Mesothelial cell of epicardium (in vitro differentiated cells): Measurements from ENCODE around the gene POLN. TPM values are rescaled to one million over a fixed set of nuclear protein-coding genes. Genes with fewer than 3 reads are reported as not detected.

Experiments used
- DNase-seq, 2 experiments: peaks; one replicate each; pipeline ENCODE4 v3.0.0; 2021; ENCODE audit warnings: low spot score in 2 of 2; ENCODE audit not compliant: unreplicated experiment in 2 of 2
- H3K27ac Mint-ChIP-seq: 2 replicates; pipeline ENCODE4 v1.8.0; 2021; ENCODE audit warnings: mixed read lengths
- H3K27me3 Mint-ChIP-seq: 2 replicates; pipeline ENCODE4 v1.8.0; 2021; ENCODE audit warnings: low read depth, mixed read lengths
- H3K36me3 Mint-ChIP-seq: 2 replicates; pipeline ENCODE4 v1.8.0; 2021; ENCODE audit warnings: mixed read lengths
- H3K4me1 Mint-ChIP-seq: 2 replicates; pipeline ENCODE4 v1.8.0; 2021; ENCODE audit warnings: mixed read lengths
- H3K4me3 Mint-ChIP-seq: 2 replicates; pipeline ENCODE4 v1.8.0; 2021; ENCODE audit warnings: mild to moderate bottlenecking, moderate library complexity, mixed read lengths
- H3K9me3 Mint-ChIP-seq: 2 replicates; pipeline ENCODE4 v1.8.0; 2021; ENCODE audit warnings: mixed read lengths
- CTCF ChIP-seq: fragments of 200-600 bp; sonication (generic); IDR thresholded peaks from one replicate; pipeline ENCODE4 v1.5.0; 2021; ENCODE audit warnings: antibody characterized with exemption; ENCODE audit not compliant: unreplicated experiment
- total RNA-seq: library from RNA; stranded (reverse); gene quantifications from 3 replicates; pipeline ENCODE4 v1.2.1, GENCODE V29; 2021

The POLN gene
- total RNA-seq, 1 donor from 2014 or later: 5.8 TPM

GRCh38 chr4:2256156-2256731 is 14.3 kb upstream of the POLN start:
- peak; percentile 15 to 29 for DNase-seq
- Mint-ChIP-seq H3K36me3 (peaks cover 12% of the 10 kb centered on the region), H3K27me3 (no peaks in the 10 kb centered on the region), H3K4me1 (peaks cover 19% of the 10 kb centered on the region), H3K4me3 (no peak overlapping the region), H3K9me3 (no peaks in the 10 kb centered on the region), H3K27ac (peak overlapping the region; percentile 21)
- no peak for TF ChIP-seq CTCF

- Mint-ChIP-seq H3K4me3 (no peak overlapping the region), H3K27me3 (no peaks in the 10 kb centered on the region), H3K4me1 (peaks cover 19% of the 10 kb centered on the region), H3K27ac (peak overlapping the region; percentile 21), H3K36me3 (peaks cover 12% of the 10 kb centered on the region), H3K9me3 (no peaks in the 10 kb centered on the region)
- peak; percentile 13 to 43 for DNase-seq
- TF ChIP-seq CTCF: no peak
Observed at GRCh38 chr4:2255501-2256155, 13.7 kb upstream of the POLN start.

- Mint-ChIP-seq H3K27ac (peak overlapping the region; percentile 86), H3K36me3 (peaks cover 12% of the 10 kb centered on the region), H3K27me3 (no peaks in the 10 kb centered on the region), H3K4me3 (no peak overlapping the region), H3K4me1 (peaks cover 15% of the 10 kb centered on the region), H3K9me3 (no peaks in the 10 kb centered on the region)
- no peak for TF ChIP-seq CTCF
- DNase-seq: peak; percentile 8 to 32
Observed at GRCh38 chr4:2254665-2255500, 13.0 kb upstream of the POLN start.

GRCh38 chr4:2253160-2254084 is 11.5 kb upstream of the POLN start:
- DNase-seq: peak in 1 of 2 experiments; percentile 15
- Mint-ChIP-seq H3K4me3 (no peak overlapping the region), H3K4me1 (peaks cover 15% of the 10 kb centered on the region), H3K27me3 (no peaks in the 10 kb centered on the region), H3K36me3 (peaks cover 12% of the 10 kb centered on the region), H3K9me3 (no peaks in the 10 kb centered on the region), H3K27ac (peak overlapping the region; percentile 27)
- TF ChIP-seq CTCF: no peak

GRCh38 chr4:2252530-2253091 is 10.7 kb upstream of the POLN start:
- DNase-seq: peak in 1 of 2 experiments; percentile 11
- Mint-ChIP-seq H3K4me3 (no peak overlapping the region), H3K36me3 (peaks cover 12% of the 10 kb centered on the region), H3K27ac (peak overlapping the region; percentile 27), H3K4me1 (peaks cover 15% of the 10 kb centered on the region), H3K9me3 (no peaks in the 10 kb centered on the region), H3K27me3 (no peaks in the 10 kb centered on the region)
- no peak for TF ChIP-seq CTCF
